GM11168 (cell line): ENCODE data around the gene CD177.
"Not testable (repeated sequence)": the region's sequence is repeated elsewhere in the genome, so short reads cannot be mapped to it uniquely, and the experiment has no call there.

Experiments used
- in situ Hi-C: fragments of 300-500 bp; cut with MboI; formaldehyde crosslinking; loops from one replicate; pipeline ENCODE4 v1.12.0; 2022; ENCODE audit warnings: low sequenced_read_pairs; ENCODE audit not compliant: unreplicated experiment

The CD177 gene

GRCh38 chr19:43353606-43354304, at the start of gene CD177:
Gene CD177, plus strand, starts transcription at chr19:43353686. Its CDS starts 29 bp downstream, at chr19:43353715.
- in situ Hi-C loops = no loop called here

- in situ Hi-C loops = no loop called here
These were observed 47.8 kb upstream of the CD177 start for GRCh38 chr19:43305642-43306041.

GRCh38 chr19:43306097-43306496, 47.4 kb upstream of the CD177 start:
- in situ Hi-C loops = no loop called here

GRCh38 chr19:43308244-43308815, 45.2 kb upstream of the CD177 start:
- in situ Hi-C loops = no loop called here

- in situ Hi-C loops = no loop called here
These were observed 44.0 kb upstream of the CD177 start for GRCh38 chr19:43309466-43309865.

- in situ Hi-C loops = no loop called here
These were observed 43.3 kb upstream of the CD177 start for GRCh38 chr19:43310221-43310620.

- in situ Hi-C loops = no loop called here
These were observed 42.2 kb upstream of the CD177 start for GRCh38 chr19:43311256-43311655.

- in situ Hi-C loops = no loop called here
These were observed 41.8 kb upstream of the CD177 start for GRCh38 chr19:43311706-43312105.

GRCh38 chr19:43313711-43314495, 39.6 kb upstream of the CD177 start:
- in situ Hi-C loops = no loop called here

- in situ Hi-C loops = no loop called here
These were observed 37.6 kb upstream of the CD177 start for GRCh38 chr19:43315851-43316250.

- in situ Hi-C loops = no loop called here
These were observed 36.7 kb upstream of the CD177 start for GRCh38 chr19:43316591-43317319.

GRCh38 chr19:43318203-43318602, 35.3 kb upstream of the CD177 start:
- in situ Hi-C loops = no loop called here

GRCh38 chr19:43318796-43319314, 34.6 kb upstream of the CD177 start:
- in situ Hi-C loops = no loop called here

GRCh38 chr19:43320546-43320945, 32.9 kb upstream of the CD177 start:
- in situ Hi-C loops = no loop called here

GRCh38 chr19:43326761-43327160, 26.7 kb upstream of the CD177 start:
- in situ Hi-C loops = not testable (repeated sequence)

GRCh38 chr19:43328561-43328960, 24.9 kb upstream of the CD177 start:
- in situ Hi-C loops = not testable (repeated sequence)

- in situ Hi-C loops = not testable (repeated sequence)
These were observed 24.4 kb upstream of the CD177 start for GRCh38 chr19:43329049-43329448.

- in situ Hi-C loops = no loop called here
These were observed 23.5 kb upstream of the CD177 start for GRCh38 chr19:43329989-43330388.

GRCh38 chr19:43330726-43331434, 22.6 kb upstream of the CD177 start:
- in situ Hi-C loops = no loop called here
